ENCODE measurements around the gene LHX3.

The LHX3 gene

GRCh38 chr9:136206602-136207275 is 1.8 kb upstream of the LHX3 start:
- no peak for DNase-seq

GRCh38 chr9:136205707-136205992 is 722 bp upstream of the LHX3 start:
- DNase-seq, result no peak

GRCh38 chr9:136204145-136204805 is 653 bp downstream of the LHX3 start:
- no peak for DNase-seq

DNA sequence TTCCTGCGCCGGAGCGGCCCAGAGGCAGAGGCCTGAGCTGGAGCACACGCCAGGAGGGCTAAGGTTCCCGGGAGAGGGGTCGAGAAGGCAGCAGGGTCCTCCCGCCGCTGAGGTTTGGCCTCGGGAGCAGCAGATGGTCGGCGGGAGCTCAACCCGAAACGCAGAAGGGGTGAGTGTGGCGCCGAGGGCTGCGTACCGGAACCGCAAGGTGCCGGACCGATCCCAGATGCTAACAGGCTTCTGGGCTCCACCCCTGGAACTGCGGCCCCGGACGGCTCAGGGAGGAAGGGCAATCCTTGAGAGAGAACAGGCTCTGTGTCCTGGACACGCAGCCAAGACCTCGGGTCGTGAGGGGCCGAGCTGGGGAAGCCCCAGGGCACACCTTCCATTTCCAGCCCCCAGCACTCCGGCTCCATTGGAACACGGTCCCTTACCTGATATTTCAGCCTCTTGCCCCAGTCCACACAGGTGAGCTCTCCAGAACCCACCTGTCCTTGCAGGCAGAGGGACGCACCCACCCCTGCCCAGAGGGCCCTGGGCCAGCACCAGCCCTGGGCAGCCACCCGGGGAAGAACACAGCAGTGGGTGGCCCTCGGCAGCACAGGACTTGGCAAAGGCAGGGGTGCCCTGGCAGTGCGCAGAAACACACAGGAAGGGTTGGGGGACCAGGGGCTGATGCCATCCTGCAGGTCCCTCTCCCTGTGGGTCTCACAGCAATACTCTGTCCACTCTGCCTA is 1.4 kb downstream of the LHX3 start:
- no peak for DNase-seq

- no peak for DNase-seq
Measured at GRCh38 chr9:136202454-136203407, 2.2 kb downstream of the LHX3 start.

GRCh38 chr9:136201609-136202453 is 3.1 kb downstream of the LHX3 start:
- DNase-seq, result no peak

GRCh38 chr9:136201174-136201573 is 3.8 kb downstream of the LHX3 start:
- DNase-seq, result no peak

GRCh38 chr9:136200424-136200823 is 4.5 kb downstream of the LHX3 start:
- DNase-seq, result no peak

DNA sequence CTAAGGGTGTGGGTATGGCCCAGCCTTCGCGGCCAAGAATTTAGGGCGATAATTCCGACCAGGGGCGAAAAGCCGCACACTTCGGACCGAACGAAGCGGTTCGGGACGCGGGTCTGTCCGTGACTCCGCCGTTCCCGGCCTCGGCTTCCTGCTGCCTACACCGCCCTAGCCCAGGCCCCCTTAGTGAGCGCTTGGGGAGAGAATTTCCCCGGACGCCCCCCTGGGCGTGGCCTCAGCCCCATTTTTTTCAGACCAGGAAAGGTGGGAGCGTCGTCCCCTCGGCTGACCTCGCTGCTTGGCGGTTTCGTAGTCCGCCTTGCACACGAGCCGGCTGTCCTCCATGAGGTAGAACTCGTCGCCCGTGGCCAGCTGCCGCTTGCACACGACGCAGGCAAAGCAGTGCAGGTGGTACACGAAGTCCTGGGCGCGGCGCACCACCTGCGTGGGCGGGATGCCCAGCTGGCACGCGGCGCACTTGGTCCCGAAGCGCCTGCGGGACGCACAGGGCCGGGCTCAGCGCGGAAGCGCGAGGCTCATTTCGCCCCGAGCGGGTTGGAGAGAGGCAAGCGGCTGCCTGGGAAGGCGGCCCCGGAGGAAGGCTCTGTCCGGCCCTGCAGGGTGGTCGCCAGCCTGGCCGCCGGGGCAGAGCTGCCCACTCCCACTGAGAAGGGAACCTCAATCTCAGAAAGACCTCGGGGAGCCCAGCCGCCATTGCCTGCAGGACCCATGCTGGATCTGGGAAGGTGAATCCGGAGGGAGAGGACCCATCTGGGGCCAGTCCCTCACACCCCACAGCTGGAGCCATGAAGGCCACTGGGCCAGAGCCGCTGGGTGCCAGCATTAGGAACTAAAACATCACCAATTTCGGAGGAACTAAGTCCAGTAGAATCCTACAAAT is 5.3 kb downstream of the LHX3 start:
- no peak for DNase-seq

- no peak for DNase-seq
Measured at GRCh38 chr9:136198605-136199083, 6.3 kb downstream of the LHX3 start.

GRCh38 chr9:136197930-136198604 is 6.9 kb downstream of the LHX3 start:
- no peak for DNase-seq

DNA sequence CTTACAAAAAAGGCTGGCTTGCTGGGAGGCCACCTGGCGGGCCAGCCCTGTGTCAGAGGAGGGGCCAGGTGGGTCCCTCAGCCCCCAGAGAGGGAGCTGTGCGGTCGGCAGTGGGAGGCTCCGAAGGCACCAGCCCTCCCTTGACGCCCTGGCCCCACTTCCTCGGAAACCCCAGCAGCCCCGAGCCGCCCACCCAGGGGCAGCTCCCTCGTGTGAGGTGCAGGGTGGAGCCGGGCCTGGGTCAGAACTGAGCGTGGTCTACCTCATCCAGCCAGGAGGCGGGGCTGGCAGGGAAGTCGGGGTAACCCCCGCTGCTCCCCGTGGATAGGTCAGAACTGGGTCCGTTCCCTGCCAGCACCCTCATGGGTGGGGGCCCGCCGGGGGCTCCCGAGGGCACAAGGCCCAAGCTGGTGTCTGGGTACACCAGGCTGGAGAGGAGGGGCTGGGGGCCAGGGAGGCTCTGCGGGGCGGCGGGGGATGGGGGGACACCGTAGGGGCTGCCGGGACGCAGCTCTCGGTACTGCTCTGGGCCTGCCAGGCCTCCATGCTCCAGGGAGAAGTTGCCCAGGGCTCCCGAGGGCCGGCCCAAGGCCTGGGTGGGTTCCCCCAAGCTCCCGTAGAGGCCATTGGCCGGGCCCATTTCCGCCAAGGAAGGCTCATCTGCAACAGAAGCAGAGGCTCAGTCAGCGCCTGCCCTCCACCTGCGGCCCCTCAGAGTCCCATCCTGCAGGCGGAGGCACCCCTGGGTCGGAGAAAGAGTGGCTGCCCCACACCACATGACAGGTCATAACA is 7.6 kb downstream of the LHX3 start:
- no peak for DNase-seq

- no peak for DNase-seq
Measured at GRCh38 chr9:136196404-136197083, 8.4 kb downstream of the LHX3 start.

GRCh38 chr9:136194540-136194939 is 10.4 kb downstream of the LHX3 start:
- no peak for DNase-seq

DNA sequence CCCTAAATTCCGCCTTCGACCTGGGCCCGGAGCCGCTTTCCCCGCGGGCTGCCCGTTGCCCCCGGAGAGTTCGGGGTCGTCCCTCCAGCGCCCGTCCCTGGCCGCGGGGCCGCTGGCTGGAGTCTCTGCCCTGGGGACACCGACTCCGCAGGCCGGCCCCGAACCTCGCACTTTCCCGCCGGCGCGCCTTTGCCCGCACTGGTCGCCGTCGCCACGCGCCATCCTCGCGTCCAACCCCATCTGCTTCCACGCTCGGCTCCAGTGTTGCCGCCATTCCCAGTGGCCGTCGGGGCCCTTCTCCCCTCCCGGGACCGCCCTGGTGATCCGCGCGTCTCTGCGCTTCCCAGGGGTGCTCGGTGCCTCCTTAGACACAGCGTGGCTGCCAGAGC is 11.0 kb downstream of the LHX3 start:
- DNase-seq, result no peak

- no peak for DNase-seq
Measured at GRCh38 chr9:136193127-136193890, 11.6 kb downstream of the LHX3 start.

DNA sequence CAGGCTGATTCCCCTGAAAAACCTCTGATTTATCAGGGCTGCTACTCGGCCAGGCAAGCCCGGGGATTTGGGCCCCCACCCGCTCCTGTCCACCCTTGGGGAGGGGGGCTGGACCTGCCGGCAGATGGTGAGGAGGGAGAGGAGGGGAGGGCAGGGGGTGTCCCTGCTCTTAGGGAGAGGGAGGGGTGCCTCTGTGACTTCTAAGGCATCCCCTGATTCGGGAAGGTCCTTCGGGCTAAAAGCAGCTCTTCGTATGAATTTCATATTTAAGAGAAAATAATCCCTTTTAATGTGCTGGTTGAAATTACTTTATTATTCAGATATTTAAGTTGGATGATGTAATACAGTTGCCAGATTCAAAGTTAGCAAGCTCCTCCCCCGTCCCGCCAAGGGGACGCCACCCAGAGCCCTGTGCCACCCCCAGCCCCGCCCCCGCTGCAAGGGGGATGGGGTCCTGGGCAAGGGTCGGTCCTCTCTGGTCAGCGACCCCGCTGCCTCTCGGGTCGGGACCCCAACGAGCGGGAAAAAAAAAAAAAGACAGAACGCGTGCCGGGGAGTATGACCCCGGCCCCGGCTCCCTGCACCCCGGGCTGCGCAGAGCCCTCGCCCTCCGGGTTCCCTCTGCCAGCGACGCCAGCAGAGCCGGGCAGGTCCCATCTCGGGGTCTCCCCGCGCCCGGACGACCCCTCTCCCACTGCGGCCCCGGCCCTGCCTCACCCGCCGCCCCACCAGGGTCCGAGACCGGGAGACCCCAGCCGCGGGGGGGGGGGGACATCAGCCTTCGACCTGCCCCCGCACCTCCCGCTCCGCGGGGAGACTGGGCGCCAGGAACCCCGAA is 12.4 kb downstream of the LHX3 start:
- no peak for DNase-seq
